Measurements from ENCODE around the gene DALRD3. TPM values are rescaled to one million over a fixed set of nuclear protein-coding genes. Genes with fewer than 3 reads are reported as not detected.

DALRD3 gene
- total RNA-seq, 1 donor from 2014 or later, result 36.7 TPM

GRCh38 chr3:49007068-49007770, 11.2 kb downstream of the DALRD3 start, which contains the start of gene WDR6:
Gene WDR6, plus strand, starts transcription at chr3:49007391. Its CDS starts 41 bp downstream, at chr3:49007432.
- H3K36me3 Mint-ChIP-seq (ENCODE audit: low read depth), result peaks cover 22% of the 10 kb centered on the region
- H3K27ac Mint-ChIP-seq, result peak within 1 kb of the TSS; percentile 99
- intact Hi-C loops (cut with micrococcal nuclease), result loop anchor here (1.0 to 5.0 kb wide), 9 partner anchors 14 to 665 kb away; partner anchors contain the start of genes APEH, IMPDH2, IP6K2 and P4HTM
- no peaks in the 10 kb centered on the region for H3K27me3 Mint-ChIP-seq
- ChIA-PET POLR2A (interaction anchor here (0.5 to 9.9 kb wide), 24 partner anchors 15 to 1876 kb away, joined by 3 to 372 read pairs (median 4); partner anchors contain the start of genes ARIH2, DAG1, DALRD3 and IMPDH2), CTCF (interaction anchor here (0.6 to 2.5 kb wide), 13 partner anchors 9 to 87 kb away, joined by 3 to 30 read pairs (median 4); partner anchors contain the start of genes DALRD3, IMPDH2, NDUFAF3 and P4HTM)
- ATAC-seq (ENCODE audit: low read depth), result peak; percentile 89
- peak within 1 kb of the TSS; percentile 100 for H3K4me3 Mint-ChIP-seq
- DNase-seq, result peak; percentile 91
- H3K4me1 Mint-ChIP-seq, result peaks cover 21% of the 10 kb centered on the region
- no peaks in the 10 kb centered on the region for H3K9me3 Mint-ChIP-seq
- TF ChIP-seq, protein P1, sequence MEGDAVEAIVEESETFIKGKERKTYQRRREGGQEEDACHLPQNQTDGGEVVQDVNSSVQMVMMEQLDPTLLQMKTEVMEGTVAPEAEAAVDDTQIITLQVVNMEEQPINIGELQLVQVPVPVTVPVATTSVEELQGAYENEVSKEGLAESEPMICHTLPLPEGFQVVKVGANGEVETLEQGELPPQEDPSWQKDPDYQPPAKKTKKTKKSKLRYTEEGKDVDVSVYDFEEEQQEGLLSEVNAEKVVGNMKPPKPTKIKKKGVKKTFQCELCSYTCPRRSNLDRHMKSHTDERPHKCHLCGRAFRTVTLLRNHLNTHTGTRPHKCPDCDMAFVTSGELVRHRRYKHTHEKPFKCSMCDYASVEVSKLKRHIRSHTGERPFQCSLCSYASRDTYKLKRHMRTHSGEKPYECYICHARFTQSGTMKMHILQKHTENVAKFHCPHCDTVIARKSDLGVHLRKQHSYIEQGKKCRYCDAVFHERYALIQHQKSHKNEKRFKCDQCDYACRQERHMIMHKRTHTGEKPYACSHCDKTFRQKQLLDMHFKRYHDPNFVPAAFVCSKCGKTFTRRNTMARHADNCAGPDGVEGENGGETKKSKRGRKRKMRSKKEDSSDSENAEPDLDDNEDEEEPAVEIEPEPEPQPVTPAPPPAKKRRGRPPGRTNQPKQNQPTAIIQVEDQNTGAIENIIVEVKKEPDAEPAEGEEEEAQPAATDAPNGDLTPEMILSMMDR (IDR thresholded peaks at IDR 0.05), result no peak

DNA sequence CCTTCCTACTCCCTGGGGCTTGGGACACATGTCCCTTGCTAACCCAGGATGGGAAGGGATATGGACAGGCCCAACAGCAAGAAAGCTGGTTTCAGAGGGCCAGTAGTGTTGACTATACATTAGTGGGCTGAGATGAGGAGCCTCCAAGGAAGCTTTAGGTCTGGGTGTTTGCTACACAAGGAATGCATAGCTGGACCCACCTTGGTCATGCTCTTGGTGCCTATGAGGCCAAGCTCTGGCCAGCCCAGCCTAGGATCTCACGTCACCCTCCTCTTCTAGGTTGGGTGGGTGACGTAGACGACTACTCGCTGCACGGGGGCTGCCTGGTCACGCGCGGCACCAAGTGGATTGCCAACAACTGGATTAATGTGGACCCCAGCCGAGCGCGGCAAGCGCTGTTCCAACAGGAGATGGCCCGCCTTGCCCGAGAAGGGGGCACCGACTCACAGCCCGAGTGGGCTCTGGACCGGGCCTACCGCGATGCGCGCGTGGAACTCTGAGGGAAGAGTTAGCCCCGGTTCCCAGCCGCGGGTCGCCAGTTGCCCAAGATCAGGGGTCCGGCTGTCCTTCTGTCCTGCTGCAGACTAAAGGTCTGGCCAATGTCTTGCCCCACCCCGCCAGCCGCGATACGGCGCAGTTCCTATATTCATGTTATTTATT, 11.8 kb downstream of the DALRD3 start:
- Mint-ChIP-seq H3K9me3 (no peaks in the 10 kb centered on the region), H3K4me3 (peak overlapping the region; percentile 100), H3K4me1 (peaks cover 21% of the 10 kb centered on the region), H3K36me3 (ENCODE audit: low read depth) (peaks cover 16% of the 10 kb centered on the region), H3K27me3 (no peaks in the 10 kb centered on the region), H3K27ac (peak overlapping the region; percentile 99)
- no peak for DNase-seq
- no peak for ATAC-seq (ENCODE audit: low read depth)
- intact Hi-C loops (cut with micrococcal nuclease), result loop anchor here (1.0 to 5.0 kb wide), 9 partner anchors 15 to 666 kb away; partner anchors contain the start of genes APEH, IMPDH2, IP6K2 and P4HTM
- POLR2A ChIA-PET, result interaction anchor here (0.5 to 9.9 kb wide), 24 partner anchors 15 to 1875 kb away, joined by 3 to 372 read pairs (median 6); partner anchors contain the start of genes ARIH2, DAG1, DALRD3 and IMPDH2
- TF ChIP-seq, protein P1 (IDR thresholded peaks at IDR 0.05), result no peak
- CTCF ChIA-PET, result interaction anchor here (0.6 to 2.5 kb wide), 13 partner anchors 10 to 88 kb away, joined by 3 to 30 read pairs (median 4); partner anchors contain the start of genes DALRD3, IMPDH2, NDUFAF3 and P4HTM

- H3K4me3 Mint-ChIP-seq, result peak overlapping the region; percentile 100
- POLR2A ChIA-PET, result interaction anchor here (0.5 to 9.9 kb wide), 6 partner anchors 15 to 150 kb away, joined by 4 to 372 read pairs (median 25); partner anchors contain the start of genes ARIH2, DALRD3, IMPDH2 and NDUFAF3
- no peak overlapping the region for H3K27ac Mint-ChIP-seq
- DNase-seq (no peak), ATAC-seq (ENCODE audit: low read depth) (no peak)
- CTCF ChIA-PET, result interaction anchor here (2.0 to 2.5 kb wide), 3 partner anchors 14 to 17 kb away, joined by 5 to 30 read pairs (median 11); partner anchors contain the start of genes NDUFAF3 and P4HTM
- H3K9me3 Mint-ChIP-seq, result no peaks in the 10 kb centered on the region
- H3K36me3 Mint-ChIP-seq (ENCODE audit: low read depth), result peaks cover 13% of the 10 kb centered on the region
- peaks cover 21% of the 10 kb centered on the region for H3K4me1 Mint-ChIP-seq
- H3K27me3 Mint-ChIP-seq, result no peaks in the 10 kb centered on the region
- intact Hi-C loops (cut with micrococcal nuclease), result loop anchor here (5.0 kb wide), 3 partner anchors 336 to 666 kb away; partner anchors contain the start of genes APEH, PFKFB4 and USP4
- TF ChIP-seq, protein P1 (IDR thresholded peaks at IDR 0.05), result no peak
Observed at GRCh38 chr3:49005998-49006397, 12.4 kb downstream of the DALRD3 start.

DNA sequence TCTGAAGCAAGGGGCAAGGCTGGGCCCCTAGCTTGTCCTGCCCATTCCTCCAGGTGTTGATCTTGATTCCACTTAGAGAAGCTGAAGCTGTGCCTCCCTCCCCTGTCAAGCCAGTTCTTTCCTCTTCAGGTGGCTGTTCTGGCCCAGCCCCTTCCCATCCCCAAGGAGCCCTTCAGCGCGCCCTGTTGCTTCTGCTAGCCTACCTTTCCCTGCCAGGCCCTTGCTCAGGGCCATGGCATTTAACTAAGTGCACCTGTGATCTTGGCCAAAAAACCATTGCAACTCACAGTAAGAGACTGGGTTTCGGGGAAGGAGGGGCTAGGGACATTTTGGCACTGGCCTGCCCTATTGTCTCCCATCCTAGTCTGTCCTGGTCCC, 13.1 kb downstream of the DALRD3 start:
- H3K9me3 Mint-ChIP-seq, result no peaks in the 10 kb centered on the region
- ChIA-PET CTCF (interaction anchor here (0.5 to 2.0 kb wide), 5 partner anchors 11 to 116 kb away, joined by 3 to 5 read pairs (median 3); partner anchors contain the start of genes NDUFAF3 and P4HTM), POLR2A (interaction anchor here (0.9 to 9.9 kb wide), 3 partner anchors 14 to 88 kb away, joined by 4 to 372 read pairs (median 58); partner anchors contain the start of genes DALRD3, IMPDH2, NDUFAF3 and P4HTM)
- no peak for DNase-seq
- TF ChIP-seq, protein P1 (IDR thresholded peaks at IDR 0.05), result no peak
- no peak for ATAC-seq (ENCODE audit: low read depth)
- peaks cover 12% of the 10 kb centered on the region for H3K36me3 Mint-ChIP-seq (ENCODE audit: low read depth)
- H3K4me1 Mint-ChIP-seq, result peaks cover 21% of the 10 kb centered on the region
- intact Hi-C loops (cut with micrococcal nuclease), result loop anchor here (5.0 kb wide), 3 partner anchors 337 to 667 kb away; partner anchors contain the start of genes APEH, PFKFB4 and USP4
- H3K27me3 Mint-ChIP-seq, result no peaks in the 10 kb centered on the region
- no peak overlapping the region for H3K27ac Mint-ChIP-seq
- no peak overlapping the region for H3K4me3 Mint-ChIP-seq

Data from activated B cell treated with CpG ODN at 0.5 μM for 24 hours (primary cell).